Measurements from ENCODE around the gene CPSF7. TPM values are rescaled to one million over a fixed set of nuclear protein-coding genes. Genes with fewer than 3 reads are reported as not detected.
"Not testable (repeated sequence)": the region's sequence is repeated elsewhere in the genome, so short reads cannot be mapped to it uniquely, and the experiment has no call there.

The CPSF7 gene
- total and polyA plus RNA-seq, 10 of the 15 experiments (the other 5 are each of a cell fraction or from before 2014, with no cell fraction given): 14.9 to 93.1 (median 60.9) TPM

GRCh38 chr11:61472282-61472681, 42.5 kb upstream of the CPSF7 start (continued):
- no peak for TF ChIP-seq ATF2 (IDR thresholded peaks at IDR 0.05; ENCODE audit: low read length)
- TF ChIP-seq TBL1XR1 (IDR thresholded peaks at IDR 0.05; ENCODE audit: low read depth, low read length): no peak
- TF ChIP-seq BHLHE40 (IDR thresholded peaks at IDR 0.05; ENCODE audit: borderline replicate concordance in 1 of 2, low read depth in 2 of 2, low read length in 1 of 2): no peak
- TF ChIP-seq SRF (IDR thresholded peaks at IDR 0.05; ENCODE audit: low read depth in 2 of 2, low read length in 2 of 2): no peak
- TF ChIP-seq MAX (IDR thresholded peaks at IDR 0.05; ENCODE audit: low read depth, low read length): no peak
- no peak for TF ChIP-seq MYB (IDR thresholded peaks at IDR 0.05; ENCODE audit: borderline replicate concordance, low read depth, low read length)
- TF ChIP-seq RAD21 (IDR thresholded peaks at IDR 0.05; ENCODE audit: insufficient read depth, low read depth, low read length): no peak

GRCh38 chr11:61468002-61468401, 38.2 kb upstream of the CPSF7 start:
- no peak overlapping the region for H3K4me2 ChIP-seq (ENCODE audit: control insufficient read depth, insufficient read depth)
- no peak for TF ChIP-seq SREBF1 (IDR thresholded peaks at IDR 0.05; ENCODE audit: low read length)
- RAD21 ChIA-PET (ENCODE audit: unreplicated experiment): no interaction called here
- 98% methylated on average over 7 of the region's 7 CpGs for WGBS (ENCODE audit: insufficient coverage, insufficient replicate concordance, low lambda C conversion rate, missing lambda C conversion rate)
- DNase-seq (ENCODE audit: low read depth, low spot score) (no peak), FAIRE-seq (no peak), ATAC-seq (no peak)
- no peaks in the 10 kb centered on the region for H3K4me1 ChIP-seq (ENCODE audit: control insufficient read depth, insufficient read depth, low read length)
- H3K9ac ChIP-seq (ENCODE audit: control insufficient read depth, insufficient read depth, low read length): no peak overlapping the region
- H3K4me3 ChIP-seq: no peak overlapping the region
- no peaks in the 10 kb centered on the region for H3K79me2 ChIP-seq (ENCODE audit: control insufficient read depth, insufficient read depth, low read length)
- BruUV-seq (replicated peaks): no TSS peak
- POLR2A ChIA-PET: no interaction called here
- no peaks in the 10 kb centered on the region; the same call in 1 of the 3 replicates for H3K9me3 ChIP-seq (replicated peaks; ENCODE audit: control insufficient read depth, insufficient read depth, low read length)
- H3K27ac ChIP-seq (ENCODE audit: control insufficient read depth, insufficient read depth): no peak overlapping the region
- intact Hi-C loops (cut with micrococcal nuclease; ENCODE audit: unreplicated experiment): no loop called here
- in situ Hi-C loops (cut with MboI): no loop called here
- no peaks in the 10 kb centered on the region for H3K27me3 ChIP-seq (replicated peaks in 1 of 2; ENCODE audit: control insufficient read depth in 2 of 2, insufficient read depth in 2 of 2, low read length in 1 of 2)
- CTCF ChIA-PET: interaction anchor here (2.2 kb wide), 1 partner anchor 14 kb away, joined by 7 read pairs; a partner anchor contains a TSS
- no peak overlapping the region for H2AFZ ChIP-seq (ENCODE audit: control insufficient read depth, low read depth, low read length)
- H3K36me3 ChIP-seq (ENCODE audit: control insufficient read depth in 2 of 2, insufficient read depth in 2 of 2, low read length in 1 of 2): no peaks in the 10 kb centered on the region; a peak in 1 of 4 replicates
- no peaks in the 10 kb centered on the region for H4K20me1 ChIP-seq (ENCODE audit: control insufficient read depth, insufficient read depth)
- SMC1A ChIA-PET (ENCODE audit: uncharacterized antibody, unreplicated experiment): no interaction called here

- RAD21 ChIA-PET (ENCODE audit: unreplicated experiment); H3K36me3 ChIP-seq (ENCODE audit: control insufficient read depth in 2 of 2, insufficient read depth in 2 of 2, low read length in 1 of 2); H3K9ac ChIP-seq (ENCODE audit: control insufficient read depth, insufficient read depth, low read length); DNase-seq (ENCODE audit: low read depth, low spot score); BruUV-seq (replicated peaks); H3K9me3 ChIP-seq (replicated peaks; ENCODE audit: control insufficient read depth, insufficient read depth, low read length); intact Hi-C loops (cut with micrococcal nuclease; ENCODE audit: unreplicated experiment); SMC1A ChIA-PET (ENCODE audit: uncharacterized antibody, unreplicated experiment); H3K4me1 ChIP-seq (ENCODE audit: control insufficient read depth, insufficient read depth, low read length); in situ Hi-C loops (cut with MboI); H3K4me3 ChIP-seq; H3K4me2 ChIP-seq (ENCODE audit: control insufficient read depth, insufficient read depth); H3K27ac ChIP-seq (ENCODE audit: control insufficient read depth, insufficient read depth); H3K79me2 ChIP-seq (ENCODE audit: control insufficient read depth, insufficient read depth, low read length); H3K27me3 ChIP-seq (replicated peaks in 1 of 2; ENCODE audit: control insufficient read depth in 2 of 2, insufficient read depth in 2 of 2, low read length in 1 of 2); H2AFZ ChIP-seq (ENCODE audit: control insufficient read depth, low read depth, low read length); POLR2A ChIA-PET; ATAC-seq; FAIRE-seq; H4K20me1 ChIP-seq (ENCODE audit: control insufficient read depth, insufficient read depth): not testable (repeated sequence)
- 81% methylated on average over 6 of the region's 6 CpGs for WGBS (ENCODE audit: insufficient coverage, insufficient replicate concordance, low lambda C conversion rate, missing lambda C conversion rate)
- CTCF ChIA-PET: interaction anchor here (2.2 kb wide), 1 partner anchor 14 kb away, joined by 7 read pairs; a partner anchor contains a TSS
These were observed 37.8 kb upstream of the CPSF7 start for GRCh38 chr11:61467602-61468001.
